ENCODE results near the gene UNK. TPM values are rescaled to one million over a fixed set of nuclear protein-coding genes. Genes with fewer than 3 reads are reported as not detected.

The UNK gene
- total RNA-seq, 4 donors from 2014 or later, result 27.8 to 68.2 (median 31.9) TPM

GRCh38 chr17:75816693-75817092 lies 32.1 kb downstream of the UNK start:
- Histone ChIP-seq H3K4me1 (peaks cover 21% of the 10 kb centered on the region), H3K9me3 (no peaks in the 10 kb centered on the region), H3K27me3 (no peaks in the 10 kb centered on the region), H3K27ac (no peak overlapping the region), H3K4me3 (no peak overlapping the region), H3K36me3 (peaks cover 85% of the 10 kb centered on the region)
- no CpG with 5 or more reads among the region's 9 CpGs for WGBS
- peak in 1 of 2 donors; percentile 60 for DNase-seq (ENCODE audit: low spot score in 2 of 2)
- TF ChIP-seq EP300 (IDR thresholded peaks at IDR 0.05) (no peak), POLR2A (IDR thresholded peaks at IDR 0.05) (no peak), POLR2AphosphoS5 (IDR thresholded peaks at IDR 0.05) (no peak)
- TF ChIP-seq, protein P1, sequence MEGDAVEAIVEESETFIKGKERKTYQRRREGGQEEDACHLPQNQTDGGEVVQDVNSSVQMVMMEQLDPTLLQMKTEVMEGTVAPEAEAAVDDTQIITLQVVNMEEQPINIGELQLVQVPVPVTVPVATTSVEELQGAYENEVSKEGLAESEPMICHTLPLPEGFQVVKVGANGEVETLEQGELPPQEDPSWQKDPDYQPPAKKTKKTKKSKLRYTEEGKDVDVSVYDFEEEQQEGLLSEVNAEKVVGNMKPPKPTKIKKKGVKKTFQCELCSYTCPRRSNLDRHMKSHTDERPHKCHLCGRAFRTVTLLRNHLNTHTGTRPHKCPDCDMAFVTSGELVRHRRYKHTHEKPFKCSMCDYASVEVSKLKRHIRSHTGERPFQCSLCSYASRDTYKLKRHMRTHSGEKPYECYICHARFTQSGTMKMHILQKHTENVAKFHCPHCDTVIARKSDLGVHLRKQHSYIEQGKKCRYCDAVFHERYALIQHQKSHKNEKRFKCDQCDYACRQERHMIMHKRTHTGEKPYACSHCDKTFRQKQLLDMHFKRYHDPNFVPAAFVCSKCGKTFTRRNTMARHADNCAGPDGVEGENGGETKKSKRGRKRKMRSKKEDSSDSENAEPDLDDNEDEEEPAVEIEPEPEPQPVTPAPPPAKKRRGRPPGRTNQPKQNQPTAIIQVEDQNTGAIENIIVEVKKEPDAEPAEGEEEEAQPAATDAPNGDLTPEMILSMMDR (IDR thresholded peaks at IDR 0.05), result no peak

DNA sequence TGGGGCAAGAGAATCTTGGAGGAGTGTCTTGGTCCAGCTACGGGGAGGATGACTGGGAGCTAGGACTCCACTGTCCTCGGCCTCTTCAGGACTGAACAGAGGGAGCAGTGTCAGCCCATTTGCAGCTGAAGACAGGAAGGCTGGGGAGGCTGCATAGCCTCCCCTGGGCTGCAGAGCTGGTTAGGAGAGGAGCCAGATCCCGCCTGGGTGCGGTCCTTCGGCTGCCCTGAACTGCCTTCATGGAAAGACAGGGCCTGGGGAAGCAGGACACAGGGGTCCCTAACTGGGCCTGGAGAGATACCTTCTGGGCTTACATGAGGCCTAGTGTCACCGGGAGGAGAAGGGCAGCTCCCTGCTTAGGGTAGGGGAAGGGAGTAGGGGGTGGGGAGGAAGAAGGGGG lies 33.0 kb downstream of the UNK start:
- Histone ChIP-seq H3K27me3 (no peaks in the 10 kb centered on the region), H3K4me3 (no peak overlapping the region), H3K36me3 (peaks cover 76% of the 10 kb centered on the region), H3K27ac (no peak overlapping the region), H3K9me3 (no peaks in the 10 kb centered on the region), H3K4me1 (peaks cover 22% of the 10 kb centered on the region)
- no peak for DNase-seq (ENCODE audit: low spot score in 2 of 2)
- 85% methylated on average over 2 of the region's 6 CpGs for WGBS
- TF ChIP-seq POLR2A (IDR thresholded peaks at IDR 0.05), result no peak
- TF ChIP-seq POLR2AphosphoS5 (IDR thresholded peaks at IDR 0.05), result no peak
- TF ChIP-seq EP300 (IDR thresholded peaks at IDR 0.05), result no peak
- TF ChIP-seq, protein P1 (IDR thresholded peaks at IDR 0.05), result no peak

DNA sequence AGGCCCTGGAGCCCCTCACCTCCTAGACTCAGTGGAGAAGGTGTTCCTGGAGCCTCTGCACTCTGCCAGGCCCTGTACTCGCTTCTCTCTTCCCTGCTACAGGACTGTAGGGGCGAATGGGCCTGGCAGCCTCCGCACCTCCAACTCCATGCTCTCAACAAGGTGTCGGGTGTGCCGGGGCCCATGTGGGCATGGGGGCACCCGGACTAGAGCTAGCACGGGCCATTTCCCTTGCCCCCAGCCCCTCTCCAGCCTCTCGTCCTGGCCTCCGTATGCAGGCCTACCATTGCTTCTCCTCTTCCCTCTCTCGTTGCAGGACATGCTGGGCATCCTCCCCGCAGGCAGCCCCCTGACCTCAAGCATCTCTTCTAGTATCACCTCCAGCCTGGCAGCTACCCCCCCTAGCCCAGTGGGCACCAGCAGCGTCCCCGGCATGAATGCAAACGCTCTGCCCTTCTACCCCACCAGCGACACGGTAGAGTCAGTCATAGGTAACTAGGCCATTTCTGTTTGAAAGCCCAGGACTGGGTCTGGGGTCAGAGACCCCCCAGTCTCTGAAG lies 33.8 kb downstream of the UNK start:
- 88% methylated on average over 14 of the region's 16 CpGs for WGBS

DNA sequence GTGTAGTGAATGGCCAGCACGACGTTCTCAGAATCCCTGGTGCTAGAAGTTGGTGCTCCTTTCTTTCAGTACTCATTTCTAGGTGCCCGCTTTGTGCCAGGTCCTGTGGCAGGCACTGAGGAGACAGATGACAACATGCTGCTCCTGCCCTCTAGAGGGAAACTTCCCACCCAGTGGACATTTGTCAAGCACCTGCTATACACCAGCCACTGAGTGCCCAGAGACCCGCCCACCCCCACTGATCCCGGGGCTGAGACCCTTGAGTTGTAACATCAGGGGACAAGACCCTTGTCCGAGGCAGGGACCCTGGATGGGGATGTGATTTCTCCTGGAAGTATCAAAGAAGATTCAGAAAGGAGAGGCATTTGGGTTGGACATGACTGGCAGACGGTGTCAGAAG lies 34.5 kb downstream of the UNK start:
- Histone ChIP-seq H3K36me3 (peaks cover 75% of the 10 kb centered on the region), H3K9me3 (no peaks in the 10 kb centered on the region), H3K4me3 (no peak overlapping the region), H3K4me1 (peaks cover 25% of the 10 kb centered on the region), H3K27me3 (no peaks in the 10 kb centered on the region), H3K27ac (no peak overlapping the region)
- 89% methylated on average over 7 of the region's 7 CpGs for WGBS
- TF ChIP-seq EP300 (IDR thresholded peaks at IDR 0.05), result no peak
- no peak for TF ChIP-seq POLR2AphosphoS5 (IDR thresholded peaks at IDR 0.05)
- TF ChIP-seq, protein P1 (IDR thresholded peaks at IDR 0.05), result no peak
- DNase-seq (ENCODE audit: low spot score in 2 of 2), result peak in 1 of 2 donors; percentile 58

More for the DNA sequence above, 33.8 kb downstream of the UNK start:
- TF ChIP-seq POLR2A (IDR thresholded peaks at IDR 0.05) (no peak), EP300 (IDR thresholded peaks at IDR 0.05) (no peak), POLR2AphosphoS5 (IDR thresholded peaks at IDR 0.05) (no peak)
- TF ChIP-seq, protein P1 (IDR thresholded peaks at IDR 0.05), result no peak
- Histone ChIP-seq H3K4me3 (no peak overlapping the region), H3K27me3 (no peaks in the 10 kb centered on the region), H3K4me1 (peaks cover 25% of the 10 kb centered on the region), H3K27ac (no peak overlapping the region), H3K36me3 (peaks cover 74% of the 10 kb centered on the region), H3K9me3 (no peaks in the 10 kb centered on the region)
- no peak for DNase-seq (ENCODE audit: low spot score in 2 of 2)

DNA sequence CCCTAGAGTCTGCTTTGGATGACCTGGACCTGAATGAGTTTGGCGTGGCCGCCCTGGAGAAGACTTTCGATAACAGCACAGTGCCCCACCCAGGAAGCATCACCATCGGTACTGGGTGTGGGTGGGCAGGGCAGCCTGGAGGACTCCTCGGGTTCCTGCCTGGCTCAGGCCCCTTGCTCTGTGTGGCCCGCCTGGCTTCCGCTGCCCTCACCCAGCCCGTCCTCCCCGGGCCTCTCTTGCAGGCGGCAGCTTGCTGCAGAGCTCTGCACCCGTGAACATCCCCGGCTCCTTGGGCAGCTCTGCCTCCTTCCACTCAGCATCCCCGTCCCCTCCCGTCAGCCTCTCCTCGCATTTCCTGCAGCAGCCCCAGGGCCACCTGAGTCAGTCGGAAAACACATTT lies 35.1 kb downstream of the UNK start:
- no peaks in the 10 kb centered on the region for H3K27me3 ChIP-seq
- TF ChIP-seq EP300 (IDR thresholded peaks at IDR 0.05) (no peak), POLR2A (IDR thresholded peaks at IDR 0.05) (no peak), POLR2AphosphoS5 (IDR thresholded peaks at IDR 0.05) (no peak)
- TF ChIP-seq, protein P1 (IDR thresholded peaks at IDR 0.05), result no peak
- peaks cover 26% of the 10 kb centered on the region for H3K4me1 ChIP-seq
- 48% methylated on average over 16 of the region's 16 CpGs for WGBS
- H3K36me3 ChIP-seq, result peaks cover 79% of the 10 kb centered on the region
- no peak overlapping the region for H3K27ac ChIP-seq
- DNase-seq (ENCODE audit: low spot score in 2 of 2), result peak in 1 of 2 donors; percentile 56
- no peaks in the 10 kb centered on the region for H3K9me3 ChIP-seq
- no peak overlapping the region for H3K4me3 ChIP-seq

Measured in suprapubic skin (tissue), 4 donors.